HepG2 (cell line): ENCODE data around the gene ANO2. TPM values are rescaled to one million over a fixed set of nuclear protein-coding genes. Genes with fewer than 3 reads are reported as not detected.
A peak's percentile ranks its signal among the peaks of the same experiment; 100 is the strongest.

Experiments
- ATAC-seq: fragments of 200-7000 bp; cut with Tn5 transposase; 3 replicates; pipeline ENCODE4 v1.9.1; 2020; ENCODE audit warnings: mild to moderate bottlenecking, moderate library complexity
- BruUV-seq: library from RNA; stranded (reverse); fragments of 400-500 nt; replicated peaks from 2 replicates; lab custom pipeline; 2021; lab: Mats Ljungman, UMichigan
- CTCF ChIA-PET: fragments of 300-600 bp; formaldehyde crosslinking; extraction: SDS; loops from one replicate; lab custom pipeline; 2021; ENCODE audit warnings: low total read pairs, inconsistent platforms, low intra/inter-chr PET ratio; lab: Yijun Ruan, JAX
- POLR2A ChIA-PET: fragments of 350-600 bp; sonication (Branson Sonifier 250); formaldehyde crosslinking; loops from one replicate; lab custom pipeline; 2020; ENCODE audit warnings: antibody characterized with exemption, inconsistent platforms; lab: Yijun Ruan, JAX
- DNase-seq: peaks from one replicate; pipeline ENCODE4 v3.0.0-alpha.2; 2015; ENCODE audit warnings: low spot score
- FAIRE-seq: peaks from 3 replicates; lab custom pipeline; 2011; peaks lifted over from hg19 to GRCh38; lab: Jason Lieb, UNC
- H2AFZ ChIP-seq: one replicate; pipeline ENCODE4 v1.6.1; 2011; ENCODE audit warnings: low read length, inconsistent platforms
- H3K27ac ChIP-seq: fragments of 300-600 bp; 3 replicates; pipeline ENCODE4 v1.8.0; 2011; ENCODE audit warnings: mixed run types, mild to moderate bottlenecking, mixed read lengths, low read length, inconsistent platforms; ENCODE audit not compliant: insufficient read depth; ENCODE audit errors: extremely low read length
- H3K27me3 ChIP-seq, 2 experiments: fragments of 200-600 bp in 1 of 2; 2 replicates in 1 of 2; 3 replicates in 1 of 2; pipeline versions ENCODE4 v1.6.0 to v1.8.0; 2011; ENCODE audit warnings: low read length in 2 of 2, mild to moderate bottlenecking in 2 of 2, moderate library complexity in 2 of 2, inconsistent platforms in 1 of 2; ENCODE audit not compliant: insufficient read depth in 2 of 2, control insufficient read depth in 1 of 2
- H3K36me3 ChIP-seq, 2 experiments: fragments of 200-600 bp in 1 of 2; replicated peaks in 1 of 2; 2 replicates in 1 of 2; 3 replicates in 1 of 2; pipeline versions ENCODE4 v1.5.1 to v1.8.0; 2011; ENCODE audit warnings: low read length in 2 of 2, inconsistent platforms in 1 of 2; ENCODE audit not compliant: insufficient read depth in 2 of 2, control insufficient read depth in 1 of 2
- H3K4me1 ChIP-seq: 2 replicates; pipeline ENCODE4 v1.5.1; 2012; ENCODE audit warnings: low read length, inconsistent platforms; ENCODE audit not compliant: insufficient read depth
- H3K4me2 ChIP-seq: 2 replicates; pipeline ENCODE4 v1.6.0; 2011; ENCODE audit warnings: low read depth, low read length, inconsistent platforms
- H3K4me3 ChIP-seq, 3 experiments: fragments of 200-600 bp in 1 of 3; sonication (generic), shearing (Covaris generic) in 1 of 3; replicated peaks in 1 of 3; 2 replicates each; pipeline ENCODE4 v1.5.1; 2011 to 2016; ENCODE audit warnings: low read length in 3 of 3, inconsistent platforms in 2 of 3, low read depth in 2 of 3, mild to moderate bottlenecking in 2 of 3, control low read depth in 1 of 3, mixed read lengths in 1 of 3; ENCODE audit not compliant: insufficient read depth in 1 of 3
- H3K79me2 ChIP-seq: one replicate; pipeline ENCODE4 v1.6.1; 2011; ENCODE audit warnings: low read length, inconsistent platforms; ENCODE audit not compliant: insufficient read depth
- H3K9ac ChIP-seq: 2 replicates; pipeline ENCODE4 v1.6.0; 2011; ENCODE audit warnings: mild to moderate bottlenecking, low read depth, low read length, inconsistent platforms; ENCODE audit not compliant: insufficient read depth
- H3K9me3 ChIP-seq: 2 replicates; pipeline ENCODE4 v1.5.1; 2012; ENCODE audit warnings: mild to moderate bottlenecking, low read length
- H4K20me1 ChIP-seq: 2 replicates; pipeline ENCODE4 v1.6.0; 2011; ENCODE audit warnings: inconsistent platforms, mild to moderate bottlenecking, low read length, moderate library complexity; ENCODE audit not compliant: insufficient read depth
- ATF7 ChIP-seq, 2 experiments: fragments of 450-650 bp in 1 of 2; sonication (generic) in 1 of 2; formaldehyde crosslinking in 1 of 2; IDR thresholded peaks; 2 replicates each; pipeline versions ENCODE4 v1.4.0 to v1.6.1; 2016 to 2020; ENCODE audit warnings: antibody characterized with exemption in 1 of 2, mild to moderate bottlenecking in 1 of 2, missing genetic modification reagents in 1 of 2
- CEBPB ChIP-seq: IDR thresholded peaks from 2 replicates; pipeline ENCODE4 v1.6.1; 2011; ENCODE audit warnings: low read depth, low read length, improper control_type of control experiment, borderline replicate concordance
- HOXA5 ChIP-seq: sonication (generic); formaldehyde crosslinking; IDR thresholded peaks from 2 replicates; pipeline ENCODE4 v1.4.0; 2020; ENCODE audit warnings: missing genetic modification reagents
- MAFG ChIP-seq: sonication (generic); formaldehyde crosslinking; IDR thresholded peaks from 2 replicates; pipeline ENCODE4 v1.5.1; 2020; ENCODE audit warnings: mild to moderate bottlenecking, missing genetic modification reagents
- MLXIP ChIP-seq: sonication (generic); formaldehyde crosslinking; IDR thresholded peaks from 2 replicates; pipeline ENCODE4 v1.9.0; 2021; ENCODE audit warnings: missing genetic modification reagents, borderline replicate concordance
- SMYD3 ChIP-seq: sonication (generic); formaldehyde crosslinking; IDR thresholded peaks from 2 replicates; pipeline ENCODE4 v1.8.1; 2023; ENCODE audit warnings: mild to moderate bottlenecking, missing genetic modification reagents
- WIZ ChIP-seq: sonication (generic); formaldehyde crosslinking; IDR thresholded peaks from 2 replicates; pipeline ENCODE4 v1.5.1; 2020; ENCODE audit warnings: mild to moderate bottlenecking, missing genetic modification reagents
- ZBTB44 ChIP-seq: sonication (generic); formaldehyde crosslinking; IDR thresholded peaks from 2 replicates; pipeline ENCODE4 v1.4.0; 2020; ENCODE audit warnings: missing genetic modification reagents
- ZNF350 ChIP-seq: sonication (generic); formaldehyde crosslinking; IDR thresholded peaks from 2 replicates; pipeline ENCODE4 v1.4.0; 2020; ENCODE audit warnings: mild to moderate bottlenecking, low read depth, missing genetic modification reagents, borderline replicate concordance
- ZNF468 ChIP-seq: sonication (generic); formaldehyde crosslinking; IDR thresholded peaks from 2 replicates; pipeline ENCODE4 v1.8.0; 2022; ENCODE audit warnings: mild to moderate bottlenecking, moderate library complexity, missing genetic modification reagents
- ZNF510 ChIP-seq: sonication (generic); formaldehyde crosslinking; IDR thresholded peaks from 2 replicates; pipeline ENCODE4 v1.4.0; 2020; ENCODE audit warnings: low read depth, mild to moderate bottlenecking, missing genetic modification reagents
- WGBS: methylation state at CpG from one replicate; pipeline ENCODE4 v1.1.6; 2017; ENCODE audit warnings: low lambda C conversion rate; 5-methylcytosine and 5-hydroxymethylcytosine counted together
- in situ Hi-C: cut with HindIII; loops from 2 replicates; pipeline ENCODE4 v1.10.0; 2017; ENCODE audit warnings: low pct_unique_long_range_greater_than_20kb; ENCODE audit not compliant: extremely low pct_ligation_motif_present
- intact Hi-C: fragments of 100-400 bp; cut with micrococcal nuclease; formaldehyde crosslinking; loops from one replicate; pipeline ENCODE4 v1.10.0; 2022; ENCODE audit not compliant: unreplicated experiment
- polyA plus RNA-seq, 8 experiments: library from polyadenylated mRNA; depleted of rRNA in 3 of 8; stranded (reverse) in 7 of 8; unstranded in 1 of 8; fragments of >200 nt; fragmentation: Illumina TruSeq in 4 of 8; extraction: Trizol in 4 of 8; gene quantifications; 2 replicates each; pipeline versions ENCODE4 v1.2.1 to v1.2.3, GENCODE V29; 2011 to 2016; ENCODE audit warnings: low read depth in 4 of 8, missing spikeins in 1 of 8, mixed read lengths in 1 of 8; ENCODE audit not compliant: insufficient read depth in 1 of 8
- total RNA-seq, 5 experiments: library from RNA; depleted of rRNA; stranded (reverse); fragments of >200 nt; fragmentation: Illumina TruSeq; extraction: Trizol; gene quantifications; 2 replicates each; pipeline ENCODE4 v1.2.3, GENCODE V29; 2016; ENCODE audit warnings: low read depth in 1 of 5

The ANO2 gene
- total and polyA plus RNA-seq, 2 of the 13 experiments (the other 11 are each of a cell fraction or from before 2014, with no cell fraction given): 0.18 TPM; not detected in 1

GRCh38 chr12:5691943-5692342 lies 253.1 kb downstream of the ANO2 start:
- Histone ChIP-seq H3K79me2 (no peaks in the 10 kb centered on the region), H2AFZ (no peak overlapping the region)
- 17% methylated on average over 6 of the region's 6 CpGs for WGBS
- TF ChIP-seq MAFG (CRISPR knock-in tag) (no peak), SMYD3 (CRISPR knock-in tag) (no peak), ZBTB44 (CRISPR knock-in tag) (no peak), HOXA5 (CRISPR knock-in tag) (no peak), MLXIP (no peak), ZNF350 (no peak), ZNF510 (CRISPR knock-in tag) (no peak), WIZ (CRISPR knock-in tag) (no peak), ZNF468 (CRISPR knock-in tag) (no peak), CEBPB (peak; percentile 78), ATF7 (IDR thresholded peaks at IDR 0.05) (peak; percentile 43; the same call in 1 of the 2 replicates), ATF7 (CRISPR knock-in tag; IDR thresholded peaks at IDR 0.05) (no peak)
- TF ChIP-seq, all 625 proteins: peak for 2
- H4K20me1 ChIP-seq: no peaks in the 10 kb centered on the region
- no peaks in the 10 kb centered on the region for H3K27me3 ChIP-seq
- no peaks in the 10 kb centered on the region for H3K9me3 ChIP-seq
- no peak for ATAC-seq
- H3K9ac ChIP-seq: no peak overlapping the region
- H3K27ac ChIP-seq: no peak overlapping the region
- no peak overlapping the region for H3K4me3 ChIP-seq
- no peaks in the 10 kb centered on the region for H3K4me1 ChIP-seq
- no peak for FAIRE-seq
- ChIA-PET CTCF (no interaction called here), POLR2A (no interaction called here)
- in situ Hi-C loops: no loop called here
- no peak for DNase-seq
- no peaks in the 10 kb centered on the region for H3K36me3 ChIP-seq
- H3K4me2 ChIP-seq: no peak overlapping the region
- intact Hi-C loops: no loop called here
- no TSS peak for BruUV-seq
